22Rv1 (cell line): ENCODE measurements around the gene COPG1.

ENCODE experiments used
- H3K27ac ChIP-seq: fragments of 450-650 bp; 2 replicates; pipeline ENCODE4 v1.5.1; 2017
- ZFX ChIP-seq: fragments of 450-650 bp; IDR thresholded peaks from 2 replicates; pipeline ENCODE4 v1.6.1; 2017; ENCODE audit warnings: antibody characterized with exemption, borderline replicate concordance
- TF ChIP-seq, protein P1 (sequence below): fragments of 450-650 bp; IDR thresholded peaks from 2 replicates; pipeline ENCODE4 v1.5.1; 2017; ENCODE audit warnings: mild to moderate bottlenecking

Gene COPG1

DNA sequence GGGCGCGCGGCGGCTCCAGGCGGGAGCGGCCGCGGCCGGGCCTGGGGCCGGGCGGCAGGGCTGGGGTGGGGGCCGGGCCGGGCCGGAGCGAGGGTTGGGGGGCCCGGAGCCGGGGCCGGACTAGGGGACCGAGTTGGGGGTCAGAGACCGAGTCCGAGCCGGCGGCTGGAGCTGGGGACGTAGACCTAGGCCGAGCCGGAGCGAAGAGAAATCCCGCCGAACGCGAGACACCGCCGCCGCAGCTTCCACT lies 66.5 kb downstream of the COPG1 start:
- TF ChIP-seq ZFX: no peak
- TF ChIP-seq, protein P1, sequence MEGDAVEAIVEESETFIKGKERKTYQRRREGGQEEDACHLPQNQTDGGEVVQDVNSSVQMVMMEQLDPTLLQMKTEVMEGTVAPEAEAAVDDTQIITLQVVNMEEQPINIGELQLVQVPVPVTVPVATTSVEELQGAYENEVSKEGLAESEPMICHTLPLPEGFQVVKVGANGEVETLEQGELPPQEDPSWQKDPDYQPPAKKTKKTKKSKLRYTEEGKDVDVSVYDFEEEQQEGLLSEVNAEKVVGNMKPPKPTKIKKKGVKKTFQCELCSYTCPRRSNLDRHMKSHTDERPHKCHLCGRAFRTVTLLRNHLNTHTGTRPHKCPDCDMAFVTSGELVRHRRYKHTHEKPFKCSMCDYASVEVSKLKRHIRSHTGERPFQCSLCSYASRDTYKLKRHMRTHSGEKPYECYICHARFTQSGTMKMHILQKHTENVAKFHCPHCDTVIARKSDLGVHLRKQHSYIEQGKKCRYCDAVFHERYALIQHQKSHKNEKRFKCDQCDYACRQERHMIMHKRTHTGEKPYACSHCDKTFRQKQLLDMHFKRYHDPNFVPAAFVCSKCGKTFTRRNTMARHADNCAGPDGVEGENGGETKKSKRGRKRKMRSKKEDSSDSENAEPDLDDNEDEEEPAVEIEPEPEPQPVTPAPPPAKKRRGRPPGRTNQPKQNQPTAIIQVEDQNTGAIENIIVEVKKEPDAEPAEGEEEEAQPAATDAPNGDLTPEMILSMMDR: no peak
- H3K27ac ChIP-seq: peak overlapping the region; percentile 95

DNA sequence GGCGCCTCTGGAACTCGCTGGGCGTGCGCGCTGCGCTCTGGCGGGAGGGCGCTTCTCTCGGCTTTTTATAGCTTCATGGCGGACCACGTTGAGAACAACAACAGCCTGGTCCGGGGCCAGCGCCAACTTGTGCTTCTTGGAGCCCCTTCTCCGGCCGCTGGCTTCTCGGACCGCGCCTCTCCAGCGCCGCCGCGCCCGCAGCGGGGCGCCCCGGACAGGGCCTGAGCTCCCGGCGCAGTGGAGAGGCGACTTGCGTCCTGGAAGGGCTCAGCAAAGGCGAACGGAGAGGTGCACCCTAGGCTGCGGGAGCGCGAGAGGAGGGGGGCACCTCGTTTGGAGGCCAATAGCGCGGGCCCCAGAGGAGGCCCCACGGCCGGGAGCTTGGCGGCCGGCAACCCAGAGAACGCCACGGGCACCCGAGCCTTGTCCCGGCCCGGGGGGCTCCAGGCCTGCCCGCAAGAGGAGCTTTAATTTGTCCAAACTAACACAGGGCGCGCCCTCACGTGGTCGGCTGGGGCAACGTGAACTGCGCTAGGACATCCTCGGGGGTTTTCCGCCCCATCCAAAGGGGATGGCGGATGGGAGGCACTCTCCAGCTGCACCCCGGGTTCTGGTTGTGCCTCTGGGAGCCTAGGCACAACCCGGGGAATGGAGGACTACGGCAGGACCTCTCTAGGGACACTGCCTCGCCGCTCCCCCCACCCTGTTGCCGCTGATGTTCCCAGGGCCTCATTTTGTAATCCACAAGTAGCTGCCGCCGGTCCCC lies 67.0 kb downstream of the COPG1 start:
- peak overlapping the region; percentile 95 for H3K27ac ChIP-seq
- TF ChIP-seq, protein P1: peak; percentile 87
- TF ChIP-seq ZFX: no peak

DNA sequence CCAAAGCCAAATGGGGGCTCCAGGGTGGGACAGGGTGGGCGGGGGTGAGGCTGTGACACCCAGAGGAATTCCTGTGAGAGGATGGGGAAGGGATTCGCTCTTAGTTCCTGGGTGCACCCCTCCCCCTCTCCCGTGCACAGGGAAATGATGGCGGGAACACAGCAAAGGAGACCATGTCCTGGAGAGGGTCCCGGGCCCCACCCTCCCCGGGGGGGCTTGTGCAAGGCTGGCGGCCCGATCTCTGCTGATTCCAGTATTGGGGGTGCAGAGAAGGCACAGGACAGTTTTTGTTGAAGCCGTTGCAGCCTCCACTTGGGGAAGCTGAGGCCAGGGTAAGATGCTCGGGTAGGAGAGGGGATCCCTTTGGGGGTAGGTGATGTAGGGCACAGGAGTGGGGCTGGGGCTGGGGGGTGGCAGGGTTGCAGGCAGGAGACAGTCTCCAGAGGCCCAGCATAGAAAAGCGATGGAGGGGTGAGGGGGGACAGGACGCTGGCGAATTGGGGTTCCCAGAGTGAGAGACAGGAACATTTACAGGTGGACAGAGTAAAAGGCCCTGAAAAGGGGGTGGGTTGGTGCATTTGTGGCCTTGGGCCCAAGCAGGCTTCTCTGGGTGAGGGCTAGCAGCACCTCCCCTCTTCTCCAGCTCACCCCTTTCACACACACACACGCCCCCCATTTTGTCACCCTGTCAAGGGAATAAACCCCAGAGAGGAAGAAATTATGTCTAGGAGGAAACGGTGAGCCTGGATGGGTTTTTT lies 67.8 kb downstream of the COPG1 start:
- no peak for TF ChIP-seq ZFX
- TF ChIP-seq, protein P1: no peak
- peak overlapping the region; percentile 95; the same call in 1 of the 2 replicates for H3K27ac ChIP-seq

DNA sequence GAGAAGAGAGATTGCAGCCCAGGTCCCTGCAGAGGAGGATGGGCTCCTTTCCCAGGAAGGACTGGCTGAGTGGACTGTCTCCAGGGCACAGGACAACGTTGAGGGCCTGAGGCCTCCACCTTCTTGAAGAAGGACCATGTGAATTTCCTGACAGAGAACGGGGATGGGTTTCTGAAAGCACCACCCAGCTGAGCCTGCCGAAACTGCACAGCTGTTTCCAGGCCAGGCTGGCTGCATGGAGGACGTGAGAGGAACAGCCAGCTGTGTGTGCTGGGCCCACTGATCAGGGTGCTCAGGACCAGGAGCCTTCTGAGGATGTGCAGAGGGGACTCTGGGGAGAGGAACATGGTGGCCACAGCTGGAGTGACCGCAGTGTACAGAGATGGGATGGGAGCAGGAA lies 68.4 kb downstream of the COPG1 start:
- no peak for TF ChIP-seq ZFX
- TF ChIP-seq, protein P1: no peak
- no peak overlapping the region for H3K27ac ChIP-seq

DNA sequence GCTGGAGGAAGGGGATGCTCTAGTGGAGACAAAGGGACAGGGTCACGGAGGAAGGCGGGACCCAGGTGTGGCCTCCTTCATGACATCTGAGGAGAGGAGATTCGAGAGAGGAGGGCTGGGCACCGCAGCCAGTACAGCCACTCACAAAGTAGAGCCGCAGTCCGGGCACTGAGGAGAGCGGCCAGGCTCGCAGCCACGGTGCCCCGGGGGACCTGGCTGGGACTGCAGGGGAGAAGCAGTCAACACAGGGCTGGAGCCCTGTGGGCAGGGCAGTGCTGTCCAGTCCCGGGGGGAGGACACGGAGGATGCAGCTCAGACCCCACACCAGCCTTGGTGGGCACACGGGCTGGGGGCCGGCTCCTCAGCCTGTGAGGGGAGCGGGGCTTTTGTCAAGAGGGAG lies 69.5 kb downstream of the COPG1 start:
- TF ChIP-seq, protein P1: no peak
- TF ChIP-seq ZFX: no peak

DNA sequence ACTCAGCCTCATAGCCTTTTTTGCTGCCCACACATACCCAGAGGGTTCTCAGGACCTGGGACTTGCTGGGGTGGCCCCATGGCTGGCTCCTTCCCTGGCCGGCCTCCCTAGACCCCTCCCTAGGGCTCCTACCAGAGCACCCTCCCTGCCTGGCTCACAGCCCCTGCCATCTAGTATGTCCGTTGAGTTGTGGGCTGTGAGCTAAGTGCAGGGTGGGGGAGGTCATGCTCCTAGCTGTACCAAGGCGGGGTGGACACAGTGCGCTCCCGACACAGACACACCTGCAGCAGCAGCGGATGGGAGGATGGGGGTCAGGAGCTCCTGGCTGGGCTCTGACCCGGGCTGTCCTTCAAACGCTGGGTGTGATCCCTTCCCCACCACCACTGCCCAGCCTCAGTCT lies 70.9 kb downstream of the COPG1 start:
- TF ChIP-seq, protein P1: no peak
- TF ChIP-seq ZFX: no peak
- H3K27ac ChIP-seq: no peak overlapping the region

More for the DNA sequence above, 69.5 kb downstream of the COPG1 start:
- H3K27ac ChIP-seq: no peak overlapping the region
